GM12878 (cell line): Measurements from ENCODE around the gene ST7. TPM values are rescaled to one million over a fixed set of nuclear protein-coding genes. Genes with fewer than 3 reads are reported as not detected.

Experiments used
- ATAC-seq: fragments of 200-7000 bp; cut with Tn5 transposase; 3 replicates; pipeline ENCODE4 v1.9.1; 2020; ENCODE audit warnings: mild to moderate bottlenecking, moderate library complexity
- BruUV-seq: library from RNA; stranded (reverse); fragments of 400-500 nt; replicated peaks from 2 replicates; lab custom pipeline; 2021; lab: Mats Ljungman, UMichigan
- CTCF ChIA-PET: fragments of 300-600 bp; sonication (Branson Sonifier 250); formaldehyde crosslinking; extraction: SDS; loops from one replicate; lab custom pipeline; 2021; ENCODE audit warnings: inconsistent platforms; lab: Yijun Ruan, JAX
- POLR2A ChIA-PET: fragments of 350-600 bp; formaldehyde crosslinking; extraction: SDS; loops from one replicate; lab custom pipeline; 2021; ENCODE audit warnings: inconsistent platforms; lab: Charles Lee
- RAD21 ChIA-PET: fragments of 300-600 bp; sonication (Branson Sonifier 250); formaldehyde crosslinking; loops from one replicate; lab custom pipeline; 2023; ENCODE audit warnings: antibody characterized with exemption; ENCODE audit not compliant: unreplicated experiment; lab: Charles Lee
- SMC1A ChIA-PET: fragments of 300-600 bp; sonication (Branson Sonifier 250); formaldehyde crosslinking; loops from one replicate; lab custom pipeline; 2023; ENCODE audit not compliant: unreplicated experiment, uncharacterized antibody; lab: Charles Lee
- DNase-seq: peaks from one replicate; pipeline ENCODE4 v3.0.0-alpha.2; 2011; ENCODE audit warnings: low read depth, low spot score
- FAIRE-seq: peaks from 3 replicates; lab custom pipeline; 2011; peaks lifted over from hg19 to GRCh38; lab: Jason Lieb, UNC
- H2AFZ ChIP-seq: 2 replicates; pipeline ENCODE4 v1.6.0; 2011; ENCODE audit warnings: low read depth, low read length, control low read depth; ENCODE audit not compliant: control insufficient read depth
- H3K27ac ChIP-seq: 2 replicates; pipeline ENCODE4 v1.5.1; 2011; ENCODE audit warnings: control low read depth; ENCODE audit not compliant: control insufficient read depth, insufficient read depth
- H3K27me3 ChIP-seq, 2 experiments: replicated peaks in 1 of 2; 2 replicates each; pipeline versions ENCODE4 v1.6.0 to v1.6.1; 2011; ENCODE audit warnings: low read length in 1 of 2; ENCODE audit not compliant: control insufficient read depth in 2 of 2, insufficient read depth in 2 of 2
- H3K36me3 ChIP-seq, 2 experiments: 2 replicates each; pipeline ENCODE4 v1.5.1; 2011; ENCODE audit warnings: low read length in 1 of 2; ENCODE audit not compliant: control insufficient read depth in 2 of 2, insufficient read depth in 2 of 2
- H3K4me1 ChIP-seq: 2 replicates; pipeline ENCODE4 v1.6.1; 2011; ENCODE audit warnings: mild to moderate bottlenecking, low read length, moderate library complexity, mixed read lengths; ENCODE audit not compliant: control insufficient read depth, insufficient read depth
- H3K4me2 ChIP-seq: 2 replicates; pipeline ENCODE4 v1.6.0; 2011; ENCODE audit warnings: control low read depth; ENCODE audit not compliant: control insufficient read depth, insufficient read depth
- H3K4me3 ChIP-seq: fragments of 200-600 bp; sonication (generic); 2 replicates; pipeline ENCODE4 v1.5.1; 2016
- H3K79me2 ChIP-seq: 2 replicates; pipeline ENCODE4 v1.6.0; 2011; ENCODE audit warnings: low read length; ENCODE audit not compliant: control insufficient read depth, insufficient read depth
- H3K9ac ChIP-seq: 2 replicates; pipeline ENCODE4 v1.8.0; 2011; ENCODE audit warnings: low read length, control low read depth, mixed read lengths; ENCODE audit not compliant: control insufficient read depth, insufficient read depth
- H3K9me3 ChIP-seq: replicated peaks from 3 replicates; pipeline ENCODE4 v1.5.1; 2011; ENCODE audit warnings: mild to moderate bottlenecking, low read length; ENCODE audit not compliant: control insufficient read depth, insufficient read depth
- H4K20me1 ChIP-seq: 2 replicates; pipeline ENCODE4 v1.6.0; 2011; ENCODE audit not compliant: control insufficient read depth, insufficient read depth
- CBX3 ChIP-seq: fragments of 200-600 bp; sonication (generic); IDR thresholded peaks from 2 replicates; pipeline ENCODE4 v1.6.1; 2016; ENCODE audit warnings: low read depth, borderline replicate concordance
- E2F4 ChIP-seq: IDR thresholded peaks from 2 replicates; pipeline ENCODE4 v1.6.1; 2012; ENCODE audit warnings: low read depth, low read length, improper control_type of control experiment
- E4F1 ChIP-seq: fragments of 450-650 bp; IDR thresholded peaks from 2 replicates; pipeline ENCODE4 v1.6.1; 2018; ENCODE audit warnings: borderline replicate concordance, mild to moderate bottlenecking; ENCODE audit not compliant: partially characterized antibody
- HDAC2 ChIP-seq: fragments of 200-600 bp; sonication (generic); IDR thresholded peaks from 2 replicates; pipeline ENCODE4 v1.6.1; 2017
- IKZF1 ChIP-seq: fragments of 450-650 bp; conservative IDR thresholded peaks from 2 replicates; pipeline ENCODE4 v1.6.1; 2017; ENCODE audit warnings: antibody characterized with exemption, mild to moderate bottlenecking
- PRDM15 ChIP-seq: fragments of 450-650 bp; formaldehyde crosslinking; IDR thresholded peaks from 2 replicates; pipeline ENCODE4 v1.4.0; 2020; ENCODE audit warnings: mild to moderate bottlenecking, moderate library complexity
- SKIL ChIP-seq: fragments of 450-650 bp; IDR thresholded peaks from 2 replicates; pipeline ENCODE4 v1.6.1; 2017; ENCODE audit warnings: mild to moderate bottlenecking, low read depth, inconsistent platforms; ENCODE audit not compliant: poor library complexity, severe bottlenecking
- SMAD1 ChIP-seq: fragments of 450-650 bp; IDR thresholded peaks from 2 replicates; pipeline ENCODE4 v1.6.1; 2018; ENCODE audit warnings: mild to moderate bottlenecking, low read depth; ENCODE audit not compliant: partially characterized antibody
- STAT3 ChIP-seq: IDR thresholded peaks from 2 replicates; pipeline ENCODE4 v1.6.1; 2011; ENCODE audit warnings: low read depth, low read length, improper control_type of control experiment
- WGBS: methylation state at CpG from one replicate; pipeline ENCODE4 v1.1.6; 2016; ENCODE audit warnings: low lambda C conversion rate; ENCODE audit not compliant: insufficient replicate concordance, insufficient coverage; ENCODE audit errors: missing lambda C conversion rate; 5-methylcytosine and 5-hydroxymethylcytosine counted together
- in situ Hi-C: fragments of 300-500 bp; cut with MboI; formaldehyde crosslinking; loops from 9 replicates; pipeline ENCODE4 v1.14.3; 2018; ENCODE audit warnings: mixed read lengths
- intact Hi-C: fragments of 100-400 bp; cut with micrococcal nuclease; formaldehyde crosslinking; loops from one replicate; pipeline ENCODE4 v1.14.2; 2022; ENCODE audit not compliant: unreplicated experiment
- polyA plus RNA-seq, 11 experiments: library from polyadenylated mRNA; depleted of rRNA in 4 of 11; unstranded in 6 of 11; stranded (reverse) in 5 of 11; fragments of >200 nt; fragmentation: Nextera tagmentation in 4 of 11; fragmentation: Illumina TruSeq in 1 of 11; extraction: Ambion mirVana in 4 of 11; extraction: Trizol in 1 of 11; gene quantifications; 1 replicate in 1 of 11; 2 replicates in 10 of 11; pipeline versions ENCODE4 v1.2.1 to v1.2.3, GENCODE V29; 2011 to 2016; ENCODE audit warnings: inconsistent platforms in 2 of 11, missing spikeins in 2 of 11, low read depth in 1 of 11
- total RNA-seq, 4 experiments: library from RNA; depleted of rRNA in 3 of 4; stranded (reverse); fragments of >200 nt in 3 of 4; fragmentation: Illumina TruSeq in 1 of 4; extraction: Trizol in 1 of 4; gene quantifications; 2 replicates each; pipeline versions ENCODE4 v1.2.1 to v1.2.3, GENCODE V29; 2013 to 2021

ST7 gene
- total and polyA plus RNA-seq, 10 of the 15 experiments (the other 5 are each of a cell fraction or from before 2014, with no cell fraction given): 27.7 to 76.4 (median 53.6) TPM

GRCh38 chr7:117152213-117153007 is 199.1 kb downstream of the ST7 start:
- POLR2A ChIA-PET: interaction anchor here (0.6 kb wide), 1 partner anchor 168 kb away, joined by 3 read pairs; no protein-coding TSS in a partner anchor
- ATAC-seq: no peak
- intact Hi-C loops: no loop called here

More at GRCh38 chr7:117152213-117153007, 199.1 kb downstream of the ST7 start:
- FAIRE-seq: no peak
- no peak overlapping the region for H3K4me3 ChIP-seq
- no peaks in the 10 kb centered on the region for H4K20me1 ChIP-seq
- DNase-seq: no peak
- no TSS peak for BruUV-seq
- no peak overlapping the region for H3K27ac ChIP-seq
- RAD21 ChIA-PET: no interaction called here
- H3K9ac ChIP-seq: no peak overlapping the region
- no peak for TF ChIP-seq E2F4
- TF ChIP-seq HDAC2: no peak
- no peak for TF ChIP-seq IKZF1
- no peak for TF ChIP-seq E4F1
- no peak for TF ChIP-seq CBX3
- no peak for TF ChIP-seq STAT3
- TF ChIP-seq PRDM15 (CRISPR knock-in tag): no peak
- no peak for TF ChIP-seq SKIL
- no peak for TF ChIP-seq SMAD1
- CTCF ChIA-PET: interaction anchor here (1.5 kb wide), 1 partner anchor 25 kb away, joined by 3 read pairs; no protein-coding TSS in a partner anchor
- SMC1A ChIA-PET: interaction anchor here (1.4 kb wide), 1 partner anchor 28 kb away, joined by 3 read pairs; no protein-coding TSS in a partner anchor
- H3K9me3 ChIP-seq: no peaks in the 10 kb centered on the region
- in situ Hi-C loops: no loop called here
- H3K27me3 ChIP-seq: no peaks in the 10 kb centered on the region
- peaks cover 6 to 13% of the 10 kb centered on the region in 2 experiments; a peak in 3 of 4 replicates for H3K36me3 ChIP-seq
- no peak overlapping the region for H3K4me2 ChIP-seq
- 95% methylated on average over 3 of the region's 3 CpGs for WGBS
- H2AFZ ChIP-seq: no peak overlapping the region
- no peaks in the 10 kb centered on the region for H3K4me1 ChIP-seq
- H3K79me2 ChIP-seq: no peaks in the 10 kb centered on the region
